Fibroblast of lung (primary cell): ENCODE measurements around the gene ZNF700. TPM values are rescaled to one million over a fixed set of nuclear protein-coding genes. Genes with fewer than 3 reads are reported as not detected.

Experiments used
- DNase-seq, 2 donors: peaks; one replicate each; pipeline versions ENCODE4 v3.0.0 to v3.0.0-alpha.2; 2010; ENCODE audit warnings: low read depth in 2 of 2
- H2AFZ ChIP-seq: 2 replicates; pipeline ENCODE4 v1.5.1; 2012; ENCODE audit warnings: low read length, control low read depth, inconsistent platforms
- H3K27ac ChIP-seq: 2 replicates; pipeline ENCODE4 v1.5.1; 2011; ENCODE audit warnings: low read length, control low read depth; ENCODE audit not compliant: insufficient read depth
- H3K27me3 ChIP-seq: 2 replicates; pipeline ENCODE4 v1.5.1; 2011; ENCODE audit warnings: mild to moderate bottlenecking, low read length; ENCODE audit not compliant: control insufficient read depth, insufficient read depth
- H3K36me3 ChIP-seq: 2 replicates; pipeline ENCODE4 v1.5.1; 2011; ENCODE audit warnings: low read length; ENCODE audit not compliant: control insufficient read depth, insufficient read depth
- H3K4me1 ChIP-seq: 2 replicates; pipeline ENCODE4 v1.5.1; 2011; ENCODE audit warnings: low read length; ENCODE audit not compliant: control insufficient read depth, insufficient read depth; ENCODE audit errors: extremely low read depth
- H3K4me2 ChIP-seq: 2 replicates; pipeline ENCODE4 v1.5.1; 2011; ENCODE audit warnings: low read length, control low read depth; ENCODE audit not compliant: insufficient read depth; ENCODE audit errors: extremely low read depth
- H3K4me3 ChIP-seq, 4 experiments: fragments of 200-600 bp in 1 of 4; sonication (generic) in 1 of 4; replicated peaks in 1 of 4; 2 replicates each; pipeline ENCODE4 v1.5.1; 2011 to 2016; ENCODE audit warnings: low read length in 4 of 4, low read depth in 3 of 4, mild to moderate bottlenecking in 3 of 4, control low read depth in 2 of 4, inconsistent platforms in 1 of 4, mixed read lengths in 1 of 4; ENCODE audit not compliant: insufficient read depth in 1 of 4; ENCODE audit errors: control extremely low read depth in 1 of 4
- H3K79me2 ChIP-seq: 2 replicates; pipeline ENCODE4 v1.5.1; 2012; ENCODE audit warnings: mild to moderate bottlenecking, low read length, inconsistent platforms; ENCODE audit not compliant: control insufficient read depth, insufficient read depth
- H3K9ac ChIP-seq: 2 replicates; pipeline ENCODE4 v1.5.1; 2011; ENCODE audit warnings: mild to moderate bottlenecking, low read length, control low read depth; ENCODE audit not compliant: insufficient read depth
- H3K9me3 ChIP-seq: 2 replicates; pipeline ENCODE4 v1.5.1; 2012; ENCODE audit warnings: low read depth, low read length; ENCODE audit not compliant: control insufficient read depth, insufficient read depth
- H4K20me1 ChIP-seq: 2 replicates; pipeline ENCODE4 v1.5.1; 2011; ENCODE audit warnings: low read length; ENCODE audit not compliant: control insufficient read depth, insufficient read depth; ENCODE audit errors: extremely low read depth
- CTCF ChIP-seq, 2 donors: IDR thresholded peaks in 1 of 2; conservative IDR thresholded peaks in 1 of 2; 1 replicate in 1 of 2; 2 replicates in 1 of 2; pipeline ENCODE4 v1.5.1; 2011 to 2012; ENCODE audit warnings: low read length in 2 of 2, control low read depth in 1 of 2, inconsistent platforms in 1 of 2, low read depth in 1 of 2, mild to moderate bottlenecking in 1 of 2
- EZH2 ChIP-seq: IDR thresholded peaks from 2 replicates; pipeline ENCODE4 v1.5.1; 2012; ENCODE audit warnings: low read length, control low read depth, mild to moderate bottlenecking; ENCODE audit errors: missing control alignments
- polyA plus RNA-seq, 2 donors: library from polyadenylated mRNA; depleted of rRNA in 1 of 2; stranded (reverse) in 1 of 2; unstranded in 1 of 2; fragments of >200 nt; gene quantifications; 2 replicates each; pipeline ENCODE4 v1.2.1, GENCODE V29; 2011 to 2012; ENCODE audit warnings: missing spikeins in 1 of 2
- total RNA-seq: library from RNA; depleted of rRNA; stranded (reverse); fragments of >200 nt; gene quantifications from 2 replicates; pipeline ENCODE4 v1.2.1, GENCODE V29; 2014

The ZNF700 gene
- total and polyA plus RNA-seq, 2 donors (not counting 1 experiment from before 2014, with no cell fraction given) = 5.7 to 12.4 TPM

- Histone ChIP-seq H3K27ac (no peak overlapping the region), H4K20me1 (no peaks in the 10 kb centered on the region), H3K36me3 (no peaks in the 10 kb centered on the region), H3K79me2 (peaks cover 2% of the 10 kb centered on the region), H2AFZ (no peak overlapping the region), H3K27me3 (no peaks in the 10 kb centered on the region), H3K9ac (no peak overlapping the region), H3K9me3 (no peaks in the 10 kb centered on the region), H3K4me2 (no peak overlapping the region), H3K4me3 (no peak overlapping the region), H3K4me1 (no peaks in the 10 kb centered on the region)
- peak in 1 of 2 donors; percentile 44 for DNase-seq
- TF ChIP-seq EZH2 (no peak), CTCF (conservative IDR thresholded peaks at IDR 0.05 in 1 of 2, IDR thresholded peaks at IDR 0.05 in 1 of 2; ENCODE audit: low read depth in 1 of 2, low read length in 2 of 2) (no peak)
These were observed 70.3 kb downstream of the ZNF700 start for GRCh38 chr19:11995174-11995573.

Other genes with a start within 250 kb of the ZNF700 start
- gene ZNF823, start 186.2 kb upstream of the ZNF700 start, total RNA-seq = 4.9 and 5.3 TPM in 2 replicates
- 3.3 and 3.4 TPM in 2 replicates for gene ZNF823, start 186.2 kb upstream of the ZNF700 start, polyA plus RNA-seq
- 11.8 and 21.1 TPM in 2 replicates for gene ZNF441, start 158.1 kb upstream of the ZNF700 start, total RNA-seq
- gene ZNF441, start 158.1 kb upstream of the ZNF700 start, polyA plus RNA-seq = 3.2 and 5.4 TPM in 2 replicates
- 3.3 and 5.8 TPM in 2 replicates for gene ZNF491, start 126.6 kb upstream of the ZNF700 start, total RNA-seq
- 1.2 and 1.7 TPM in 2 replicates for gene ZNF491, start 126.6 kb upstream of the ZNF700 start, polyA plus RNA-seq
- 6.9 and 11.1 TPM in 2 replicates for gene ZNF440, start 110.8 kb upstream of the ZNF700 start, total RNA-seq
- gene ZNF440, start 110.8 kb upstream of the ZNF700 start, polyA plus RNA-seq = 3.7 and 4.6 TPM in 2 replicates
- 4.9 and 9.4 TPM in 2 replicates for gene ZNF439, start 76.4 kb upstream of the ZNF700 start, total RNA-seq
- gene ZNF439, start 76.4 kb upstream of the ZNF700 start, polyA plus RNA-seq = 3.1 and 3.8 TPM in 2 replicates
- 2.8 and 7.1 TPM in 2 replicates for gene ZNF69, start 37.3 kb upstream of the ZNF700 start, total RNA-seq
- gene ZNF69, start 37.3 kb upstream of the ZNF700 start, polyA plus RNA-seq = 1.7 and 2.2 TPM in 2 replicates
- gene ZNF763, start 39.9 kb downstream of the ZNF700 start, total RNA-seq = 1.3 and 2.5 TPM in 2 replicates
- gene ZNF763, start 39.9 kb downstream of the ZNF700 start, polyA plus RNA-seq = 0.94 and 1.6 TPM in 2 replicates
- 5.1 and 8.9 TPM in 2 replicates for gene ZNF433, start 110.6 kb downstream of the ZNF700 start, total RNA-seq
- gene ZNF433, start 110.6 kb downstream of the ZNF700 start, polyA plus RNA-seq = 2.6 and 2.9 TPM in 2 replicates
- under 0.01 TPM in 1 of 2 replicates, not detected in the other for gene ZNF878, start 127.9 kb downstream of the ZNF700 start, total RNA-seq
- gene ZNF878, start 127.9 kb downstream of the ZNF700 start, polyA plus RNA-seq = 0.07 and 0.16 TPM in 2 replicates
- 8.2 and 15.4 TPM in 2 replicates for gene ZNF844, start 139.6 kb downstream of the ZNF700 start, total RNA-seq
- gene ZNF844, start 139.6 kb downstream of the ZNF700 start, polyA plus RNA-seq = 4.2 and 4.7 TPM in 2 replicates
- 4.6 and 8.6 TPM in 2 replicates for gene ZNF20, start 215.2 kb downstream of the ZNF700 start, total RNA-seq
- gene ZNF20, start 215.2 kb downstream of the ZNF700 start, polyA plus RNA-seq = 2.6 and 3.3 TPM in 2 replicates
- 7.7 and 15.0 TPM in 2 replicates for gene ZNF625, start 231.6 kb downstream of the ZNF700 start, total RNA-seq
- 3.1 and 3.7 TPM in 2 replicates for gene ZNF625, start 231.6 kb downstream of the ZNF700 start, polyA plus RNA-seq
- gene ZNF136, start 238.0 kb downstream of the ZNF700 start, total RNA-seq = 7.7 and 9.2 TPM in 2 replicates
- 3.6 and 4.2 TPM in 2 replicates for gene ZNF136, start 238.0 kb downstream of the ZNF700 start, polyA plus RNA-seq